Measurements from ENCODE around the gene TMEM129.
"Not testable (repeated sequence)": the region's sequence is repeated elsewhere in the genome, so short reads cannot be mapped to it uniquely, and the experiment has no call there.

TMEM129 gene

DNA sequence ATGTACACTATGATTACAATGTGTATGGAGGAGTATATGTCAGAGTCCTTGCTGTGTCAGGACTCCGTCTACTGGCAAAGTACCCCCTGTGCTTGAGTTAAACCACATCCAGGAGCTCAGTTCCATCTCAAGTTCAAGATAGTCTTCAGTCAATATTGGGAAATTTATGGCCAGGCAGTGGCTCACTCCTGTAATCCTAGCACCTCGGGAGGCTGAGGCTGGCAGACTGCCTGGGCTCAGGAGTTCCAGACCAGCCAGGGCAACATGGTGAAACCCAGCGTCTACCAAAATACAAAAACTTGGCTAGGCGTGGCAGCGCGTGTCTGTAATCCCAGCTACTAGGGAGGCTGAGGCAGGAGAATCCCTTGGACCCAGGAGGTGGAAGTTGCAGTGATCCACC lies 14.8 kb downstream of the TMEM129 start:
- in situ Hi-C loops (cut with MboI; ENCODE audit: low sequenced_read_pairs): no loop called here

DNA sequence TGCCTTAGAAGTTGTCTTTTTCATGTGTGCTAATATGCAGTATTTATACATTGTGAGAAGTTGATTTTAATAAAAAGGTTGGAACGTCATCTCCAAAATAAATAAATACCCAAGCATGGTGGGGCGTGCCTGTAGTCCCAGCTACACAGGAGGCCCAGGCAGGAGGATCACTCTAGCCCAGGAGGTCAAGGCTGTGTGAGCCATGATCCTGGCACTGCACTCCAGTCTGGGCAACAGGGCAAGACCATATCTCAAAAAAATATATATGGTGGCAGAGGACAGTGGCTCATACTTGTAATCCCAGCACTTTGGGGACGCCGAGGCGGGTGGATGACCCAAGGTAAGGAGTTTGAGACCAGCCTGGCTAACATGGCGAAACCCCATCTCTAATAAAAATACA lies 15.4 kb downstream of the TMEM129 start:
- in situ Hi-C loops (cut with MboI; ENCODE audit: low sequenced_read_pairs): no loop called here

DNA sequence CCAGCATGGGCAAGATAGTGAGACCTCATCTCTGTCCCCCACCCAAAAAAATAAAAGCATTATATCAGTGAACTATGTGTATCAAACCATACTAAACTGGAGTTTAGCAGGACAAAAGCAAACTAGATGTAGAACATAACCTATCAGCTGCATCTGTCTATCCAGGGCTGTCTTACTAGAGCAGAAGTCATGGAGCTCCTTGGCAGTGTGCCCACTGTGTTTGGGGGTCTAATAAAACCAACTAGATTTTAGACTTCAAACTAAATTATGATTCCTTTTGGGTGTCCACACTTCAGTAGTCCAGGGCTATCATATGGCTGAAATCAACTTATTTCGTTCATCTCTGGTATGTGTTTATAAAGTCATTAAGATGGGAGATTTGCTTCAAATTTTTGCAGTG lies 17.3 kb downstream of the TMEM129 start:
- in situ Hi-C loops (cut with MboI; ENCODE audit: low sequenced_read_pairs): no loop called here

DNA sequence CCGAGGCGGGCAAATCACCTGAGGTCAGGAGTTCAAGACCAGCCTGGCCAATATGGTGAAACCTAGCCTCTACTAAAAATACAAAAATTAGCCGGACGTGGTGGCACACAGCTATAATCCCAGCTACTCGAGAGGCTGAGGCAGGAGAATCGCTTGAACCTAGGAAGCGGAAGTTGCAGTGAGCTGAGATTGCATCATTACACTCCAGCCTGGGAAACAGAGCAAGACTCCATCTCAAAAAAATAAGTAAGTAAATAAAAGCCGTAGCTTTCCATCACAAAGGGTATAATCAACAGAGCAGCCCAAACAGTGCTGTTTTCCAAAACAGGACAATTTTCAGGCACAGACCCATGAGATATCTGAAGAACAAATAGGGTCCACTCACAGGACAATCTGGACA lies 19.5 kb downstream of the TMEM129 start:
- in situ Hi-C loops (cut with MboI; ENCODE audit: low sequenced_read_pairs): not testable (repeated sequence)

DNA sequence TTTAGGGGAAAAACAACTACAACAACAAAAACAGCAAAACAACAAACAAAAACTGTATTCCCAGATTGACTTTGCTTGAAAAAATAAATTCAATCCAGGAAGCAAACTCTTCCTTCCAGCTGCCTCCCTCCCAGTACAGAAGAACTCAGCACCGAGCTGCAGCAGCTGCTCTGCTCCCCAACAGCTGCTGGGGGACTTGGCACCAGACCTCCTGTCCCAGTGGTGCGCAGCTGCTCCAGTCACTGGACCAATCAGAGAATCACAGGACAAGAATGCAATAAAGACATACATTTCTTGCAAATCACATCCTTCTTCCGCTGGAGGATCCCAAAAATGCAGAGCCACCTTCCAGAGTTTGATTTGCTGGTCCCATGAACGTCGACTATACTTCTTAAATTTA lies 25.2 kb downstream of the TMEM129 start:
- in situ Hi-C loops (cut with MboI; ENCODE audit: low sequenced_read_pairs): no loop called here

DNA sequence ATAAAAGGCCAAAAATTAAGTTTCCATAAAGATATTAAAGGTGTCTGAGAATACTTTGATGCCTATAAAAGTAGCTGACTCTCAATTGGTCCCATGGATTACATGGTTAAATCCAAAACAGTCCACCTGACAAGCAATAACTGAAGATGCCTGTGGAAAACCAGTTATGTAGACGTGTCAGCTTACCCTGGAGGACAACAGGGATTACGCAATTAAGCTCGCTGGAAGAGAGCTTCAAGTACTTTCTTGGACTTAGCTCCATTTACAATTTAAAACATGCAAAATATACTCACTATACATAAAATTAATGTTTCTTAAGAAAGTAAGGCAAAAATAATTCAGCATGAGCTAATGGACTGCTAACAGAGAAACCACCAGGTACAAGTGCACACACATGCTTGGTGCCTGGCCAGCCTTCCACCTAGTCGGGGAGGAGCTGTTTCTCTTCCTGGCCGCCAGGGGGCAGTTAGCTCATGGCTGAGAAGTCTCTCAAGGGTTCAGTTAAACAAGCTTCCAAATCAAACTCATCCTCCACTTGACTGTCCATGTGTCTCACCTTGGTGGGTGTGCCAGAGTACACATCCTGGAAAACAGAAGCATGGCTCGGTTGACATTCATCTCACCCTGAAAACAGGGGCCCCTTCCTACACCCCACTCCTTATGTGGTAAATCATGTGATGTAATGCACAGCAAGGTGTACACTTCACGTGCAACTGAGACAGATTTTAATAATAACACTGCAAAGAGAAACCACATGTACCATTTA lies 27.8 kb downstream of the TMEM129 start:
- in situ Hi-C loops (cut with MboI; ENCODE audit: low sequenced_read_pairs): no loop called here

DNA sequence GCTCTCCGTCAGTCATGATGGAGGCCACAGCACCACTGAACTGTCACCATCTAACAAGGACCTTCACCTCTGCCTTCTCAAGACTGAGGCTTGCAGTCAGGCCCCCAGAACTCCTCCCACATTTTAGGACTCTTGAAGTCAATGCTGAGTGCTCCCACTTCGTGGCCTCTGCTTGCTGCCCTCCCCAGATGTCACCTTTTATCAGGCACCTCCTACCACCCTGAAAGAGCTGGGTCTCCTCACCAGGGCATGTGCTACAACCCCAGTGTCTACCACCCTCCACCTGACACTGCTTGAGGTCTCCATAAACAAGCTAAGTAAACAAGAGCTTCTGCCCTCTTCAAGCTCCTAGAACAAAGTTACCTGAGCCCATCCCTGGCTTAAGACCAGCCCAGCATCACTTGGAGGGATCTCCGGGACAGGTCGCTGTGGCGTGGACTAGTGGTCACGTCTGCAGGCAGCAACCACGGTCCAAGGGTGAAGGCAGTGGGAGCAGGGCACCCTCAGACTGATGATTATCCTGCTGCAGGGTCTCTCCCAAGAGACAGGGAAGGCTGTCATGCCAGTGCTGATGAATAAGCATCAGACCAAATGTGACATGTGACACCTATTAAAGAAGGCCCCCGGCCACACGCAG lies 29.3 kb downstream of the TMEM129 start:
- in situ Hi-C loops (cut with MboI; ENCODE audit: low sequenced_read_pairs): no loop called here

DNA sequence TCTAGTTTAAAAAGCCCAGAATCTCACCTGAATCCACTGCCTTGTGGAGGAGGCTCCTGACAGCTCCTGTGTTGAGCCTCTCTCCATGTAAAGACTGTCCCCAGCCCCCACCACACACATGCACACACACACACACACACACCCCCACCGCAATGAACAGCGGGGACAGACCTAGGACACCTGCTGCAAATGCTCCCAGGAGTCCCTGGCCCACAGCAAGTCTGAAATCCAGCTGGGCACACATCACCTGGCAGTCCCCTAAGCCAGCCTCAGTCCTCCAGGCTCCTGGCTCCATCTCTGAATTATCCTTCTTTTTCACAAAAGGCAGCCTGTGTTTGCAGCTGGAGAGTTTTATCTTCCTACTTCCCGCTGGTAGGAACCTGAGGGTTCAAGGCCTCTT lies 30.4 kb downstream of the TMEM129 start:
- in situ Hi-C loops (cut with MboI; ENCODE audit: low sequenced_read_pairs): no loop called here

DNA sequence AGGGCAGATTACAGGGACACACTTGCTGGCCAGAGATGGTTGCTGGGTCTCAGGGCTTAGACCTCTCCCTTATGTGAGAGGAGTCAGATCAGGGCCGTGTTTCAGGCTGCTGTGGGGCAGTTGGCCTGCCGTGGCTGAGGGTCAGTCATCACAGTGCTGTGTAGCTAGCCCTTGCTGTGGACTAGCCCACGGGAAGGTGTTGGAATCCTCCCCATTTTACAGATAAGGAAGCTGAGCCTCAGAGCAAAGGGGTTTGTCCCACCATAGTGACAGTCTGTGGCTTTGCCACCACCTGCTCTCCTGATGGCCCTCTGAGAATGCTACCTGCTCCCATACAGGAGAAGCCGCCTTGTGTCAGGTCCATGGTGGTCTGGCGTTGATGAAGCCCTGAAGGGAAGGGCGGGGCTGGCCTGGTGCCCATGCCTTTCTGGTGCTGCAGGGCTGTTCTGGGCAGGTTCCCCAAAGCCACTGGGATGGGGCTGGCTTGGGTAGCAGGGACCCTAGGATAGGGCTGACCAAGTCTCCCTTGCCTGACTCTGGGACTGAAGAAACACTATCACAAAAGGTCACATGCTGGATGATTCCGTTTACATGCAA lies 34.6 kb downstream of the TMEM129 start:
- in situ Hi-C loops (cut with MboI; ENCODE audit: low sequenced_read_pairs): no loop called here

DNA sequence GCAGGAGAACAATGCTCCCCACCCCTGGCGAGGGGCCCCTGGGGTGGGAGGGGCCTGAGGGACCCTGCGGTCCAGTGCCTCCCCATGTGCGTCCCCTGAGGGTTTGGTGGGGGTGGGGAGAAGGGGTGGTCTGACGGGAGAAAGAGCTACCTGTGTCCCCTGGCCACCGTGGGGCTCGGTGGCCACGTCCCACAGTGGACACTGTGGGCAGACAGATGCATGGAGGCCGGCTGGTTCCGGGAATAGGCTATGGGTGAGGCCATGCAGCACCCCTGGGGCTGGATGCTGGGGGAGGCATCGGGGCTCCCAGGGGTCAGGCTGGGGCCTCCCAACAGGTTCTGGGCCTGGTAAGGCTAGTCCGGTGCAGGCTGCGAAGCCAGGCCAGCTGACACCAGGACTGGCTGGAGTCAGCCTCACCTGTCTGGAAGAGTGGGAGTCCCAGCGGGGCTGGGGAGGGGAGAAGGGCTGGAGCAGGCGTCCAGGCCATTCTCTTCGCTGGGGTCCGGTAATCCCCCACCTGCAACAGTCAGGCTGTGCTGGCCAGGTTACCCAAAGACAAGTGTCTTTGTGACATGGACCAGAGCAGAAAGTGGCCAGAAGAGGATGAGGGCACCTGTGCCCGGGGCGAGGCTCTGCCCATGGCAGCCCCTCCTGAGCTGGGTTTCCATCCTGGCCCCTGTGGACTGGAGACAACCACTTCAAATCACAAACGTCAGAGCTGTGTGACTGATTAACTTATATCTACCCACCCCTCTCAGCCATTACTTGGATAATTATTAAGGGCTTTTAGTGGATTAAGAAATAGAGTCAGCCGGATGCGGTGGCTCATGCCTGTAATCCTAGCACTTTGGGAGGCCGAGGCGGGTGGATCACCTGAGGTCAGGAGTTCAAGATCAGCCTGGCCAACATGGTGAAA lies 35.6 kb downstream of the TMEM129 start:
- in situ Hi-C loops (cut with MboI; ENCODE audit: low sequenced_read_pairs): no loop called here

DNA sequence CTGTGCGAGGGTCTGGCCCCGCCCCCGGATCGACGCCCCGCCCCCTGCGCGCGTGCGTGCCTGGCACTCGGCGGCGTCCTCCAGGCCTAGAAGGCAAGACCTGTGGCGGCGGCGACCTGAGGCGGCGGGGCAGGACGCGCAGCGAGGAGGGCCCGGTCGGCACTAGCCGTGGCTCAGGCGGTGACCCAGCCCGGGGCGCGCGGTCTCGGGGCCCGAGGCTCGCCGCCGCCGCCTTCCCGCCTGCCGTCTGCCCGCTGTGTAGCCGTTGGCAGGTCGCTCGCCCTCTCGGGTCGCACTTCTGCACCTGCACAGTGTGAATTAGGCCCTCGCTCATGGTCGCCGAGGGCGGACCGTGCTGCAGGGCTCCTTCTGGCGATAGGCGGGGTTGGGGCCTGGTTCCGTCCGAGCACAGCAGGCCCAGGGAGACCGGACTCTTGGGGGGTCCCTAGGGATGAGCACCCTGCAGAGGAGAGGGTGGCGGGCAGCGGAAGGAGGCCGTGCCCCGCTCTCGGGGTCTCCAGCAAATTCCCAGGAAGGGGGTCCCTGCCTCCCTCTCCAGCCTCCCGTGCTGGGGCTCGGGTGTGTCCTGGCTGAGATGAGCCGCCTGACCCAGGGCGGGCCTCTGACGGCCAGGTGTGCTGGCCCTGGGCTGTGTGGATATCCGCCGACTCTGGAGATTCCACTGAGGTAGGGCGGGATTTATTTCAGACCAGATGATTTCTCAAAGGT lies 36.5 kb downstream of the TMEM129 start:
- in situ Hi-C loops (cut with MboI; ENCODE audit: low sequenced_read_pairs): no loop called here

DNA sequence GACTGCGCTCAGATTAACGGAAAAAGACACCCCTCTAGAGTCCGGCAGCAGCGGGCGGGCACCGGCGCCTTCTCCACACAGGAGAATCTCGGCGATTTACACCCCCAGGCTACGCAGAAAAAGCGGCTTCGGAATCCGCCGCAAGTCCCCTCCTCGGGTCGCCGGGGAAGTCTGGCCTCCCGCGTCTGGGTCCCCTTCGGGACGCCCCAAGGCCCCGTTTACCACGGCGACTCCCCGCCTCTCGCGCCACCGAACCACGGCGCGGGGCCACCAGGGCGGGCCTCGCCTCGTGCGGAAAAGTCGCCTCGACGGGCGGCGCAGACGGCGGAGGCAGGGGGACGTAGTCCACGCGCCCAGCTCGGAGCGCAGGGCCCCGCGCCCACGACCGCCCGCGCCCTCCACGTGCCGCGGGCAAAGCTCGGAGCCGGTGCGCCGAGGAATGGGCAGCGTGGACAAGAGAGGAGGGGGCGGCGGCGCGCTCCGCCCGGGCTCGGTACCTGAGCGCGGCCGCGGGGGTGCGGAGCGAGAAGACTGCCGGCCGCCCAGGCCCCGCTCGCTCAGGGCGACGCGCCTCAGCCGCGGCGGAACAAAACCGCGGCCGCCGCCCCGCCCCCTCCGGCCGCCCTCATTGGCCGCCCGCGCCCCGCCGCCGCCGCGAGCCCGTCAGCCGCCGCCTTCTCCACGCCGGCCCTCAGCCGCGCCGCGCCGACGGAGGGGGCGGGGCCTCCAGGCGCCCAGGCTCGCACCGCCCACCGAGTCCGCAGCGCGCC lies 37.2 kb downstream of the TMEM129 start, which contains the start of gene FAM53A:
Gene FAM53A (minus strand): TSS at position 578 of the 770 bp plus-strand sequence. CDS start 15,572 bp downstream, outside the sequence.
- in situ Hi-C loops (cut with MboI; ENCODE audit: low sequenced_read_pairs): no loop called here

DNA sequence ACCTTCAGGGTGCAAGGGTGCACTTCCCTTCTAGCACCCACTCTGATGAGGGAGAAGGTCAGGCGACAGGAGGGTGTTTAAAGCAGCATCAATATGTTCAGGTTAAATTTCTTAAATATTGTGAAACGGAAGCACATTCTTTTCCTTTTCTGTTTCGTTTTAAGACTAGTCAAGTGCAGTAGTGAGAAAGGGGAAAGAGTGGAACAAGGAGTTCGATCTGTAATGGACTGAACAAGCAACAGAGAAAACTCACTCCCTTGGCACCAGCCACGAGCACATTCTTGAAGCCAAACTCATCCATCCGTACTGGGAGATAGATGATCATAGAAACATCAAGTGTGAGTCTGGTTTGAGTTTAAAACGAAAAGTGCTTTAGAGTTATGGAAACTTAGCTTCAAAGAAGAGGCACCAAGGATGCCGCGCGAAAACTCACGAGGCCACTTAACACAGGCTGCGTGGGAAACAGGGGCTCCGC lies 37.8 kb downstream of the TMEM129 start:
- in situ Hi-C loops (cut with MboI; ENCODE audit: low sequenced_read_pairs): no loop called here

DNA sequence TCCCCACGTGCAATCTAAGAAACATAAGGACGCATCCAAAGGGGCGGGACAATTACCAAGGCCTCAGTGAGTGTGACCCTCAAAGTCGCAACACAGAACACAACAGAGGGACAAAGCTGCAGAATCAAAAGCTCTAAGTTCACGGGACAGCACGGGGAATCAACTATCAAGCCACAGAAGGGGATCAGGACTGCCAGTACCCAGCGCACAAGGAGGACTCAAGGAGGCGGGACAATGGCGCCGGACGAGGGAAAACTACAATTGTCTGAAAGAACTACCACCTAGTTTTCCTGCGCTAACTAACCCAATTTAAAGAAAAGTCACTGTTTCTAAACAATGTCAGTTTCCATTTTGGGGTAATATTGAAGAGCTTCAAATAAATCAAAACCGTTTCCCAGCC lies 38.3 kb downstream of the TMEM129 start:
- in situ Hi-C loops (cut with MboI; ENCODE audit: low sequenced_read_pairs): no loop called here

DNA sequence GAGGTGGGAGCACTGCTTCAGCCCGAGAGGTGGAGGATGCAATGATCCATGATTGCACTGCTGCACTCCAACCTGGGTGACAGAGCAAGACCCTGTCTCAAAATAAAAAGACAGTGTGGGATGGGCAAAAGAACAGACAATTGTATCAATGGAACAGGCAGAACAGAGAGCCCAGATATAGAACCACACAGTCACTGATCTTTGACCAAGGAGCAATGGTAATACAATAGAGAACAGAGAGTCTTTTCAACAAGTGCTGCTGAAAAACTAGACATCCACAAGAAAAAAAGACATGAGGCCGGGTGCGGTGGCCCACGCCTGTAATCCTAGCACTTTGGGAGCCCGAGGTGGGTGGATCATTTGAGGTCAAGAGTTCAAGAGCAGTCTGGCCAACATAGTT lies 42.9 kb downstream of the TMEM129 start:
- in situ Hi-C loops (cut with MboI; ENCODE audit: low sequenced_read_pairs): no loop called here

DNA sequence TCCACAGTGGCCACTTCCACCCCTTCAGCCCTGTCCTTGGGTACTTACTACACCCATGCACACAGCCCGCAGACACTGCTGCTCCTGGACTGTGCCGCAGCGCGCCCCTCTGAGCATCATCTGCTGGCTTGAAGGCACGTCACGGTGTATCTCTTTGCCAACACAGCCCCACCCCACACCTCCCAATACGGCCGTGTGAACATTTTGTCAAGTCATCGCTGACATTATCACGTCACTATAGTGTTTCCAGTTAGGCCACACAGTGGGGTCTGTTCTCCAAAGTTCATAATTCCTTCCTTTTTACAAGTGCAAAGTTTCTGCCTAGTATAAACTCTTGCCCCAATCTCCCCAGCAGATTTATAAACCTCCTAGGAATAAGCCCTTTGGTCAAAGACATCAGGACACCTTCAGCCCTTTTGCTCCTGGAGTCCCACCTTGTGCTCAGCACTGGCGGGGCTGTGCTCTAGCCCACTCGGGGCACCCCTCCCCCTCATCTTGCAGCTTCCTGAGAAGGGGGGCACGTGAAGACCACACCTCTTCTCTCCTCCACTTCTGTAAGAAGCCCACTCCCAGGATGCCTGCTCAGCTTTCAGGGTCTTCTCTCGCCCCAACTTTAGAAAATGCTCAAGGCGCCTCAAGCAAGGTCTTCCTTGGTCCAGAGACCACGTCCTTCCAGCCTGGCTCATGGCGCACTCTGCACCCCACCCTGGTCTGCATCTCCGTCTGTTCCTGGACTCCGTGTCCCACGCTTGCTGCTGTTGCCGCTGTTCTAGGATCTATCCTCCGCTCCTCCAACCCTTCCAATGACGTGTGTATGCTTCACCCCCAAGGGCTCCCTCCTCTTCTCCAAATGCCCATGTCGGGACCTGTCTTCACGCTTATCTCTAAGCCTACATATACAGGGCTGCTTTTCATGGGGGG lies 44.3 kb downstream of the TMEM129 start:
- in situ Hi-C loops (cut with MboI; ENCODE audit: low sequenced_read_pairs): no loop called here

DNA sequence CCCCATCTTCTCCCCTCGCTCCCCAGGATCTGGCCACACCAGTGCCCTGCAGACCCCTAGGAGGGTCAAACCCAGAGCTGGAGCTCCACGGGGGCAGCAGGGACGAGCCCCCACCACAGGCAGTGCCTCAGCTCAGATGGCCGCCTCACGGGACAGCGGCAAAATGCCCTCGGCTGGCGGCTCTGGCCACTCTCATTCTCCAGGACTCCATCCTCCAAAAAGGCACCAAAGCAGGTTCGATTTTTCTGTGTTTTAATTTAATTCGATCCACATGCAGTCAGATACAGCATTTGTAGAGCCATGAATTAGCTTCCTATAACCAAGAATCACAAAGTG lies 45.4 kb downstream of the TMEM129 start:
- in situ Hi-C loops (cut with MboI; ENCODE audit: low sequenced_read_pairs): no loop called here

DNA sequence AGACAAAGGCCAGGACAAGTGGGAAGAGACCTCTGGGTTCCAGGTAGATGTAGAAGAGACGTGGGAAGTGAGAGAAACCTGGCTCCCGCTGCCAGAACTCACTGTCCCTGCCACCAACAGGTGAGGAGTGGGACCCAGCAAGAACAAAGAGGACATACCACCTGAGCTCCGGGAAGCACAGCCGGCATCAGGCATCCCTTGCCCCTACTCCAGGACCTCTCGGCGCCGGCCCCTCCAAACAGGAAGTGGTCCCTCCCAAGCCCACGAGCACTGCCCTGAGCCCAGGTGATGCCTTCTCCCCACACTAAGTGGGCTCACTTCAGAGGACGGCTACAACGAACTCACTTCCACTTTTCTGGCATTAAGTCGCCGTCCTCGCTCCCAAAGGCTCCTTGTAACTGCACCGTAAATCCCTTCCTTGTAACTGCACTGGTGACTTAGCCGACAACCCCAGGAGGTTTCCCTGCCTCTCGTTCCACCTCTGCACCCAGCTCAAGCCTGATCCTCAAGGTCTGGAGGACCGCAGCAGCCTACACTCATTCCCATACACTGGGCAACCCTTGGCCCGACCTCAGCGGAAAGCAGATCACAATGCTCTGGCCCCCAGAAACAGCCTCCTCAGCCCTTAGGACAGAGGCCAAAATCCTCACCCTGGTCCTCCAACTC lies 45.9 kb downstream of the TMEM129 start:
- in situ Hi-C loops (cut with MboI; ENCODE audit: low sequenced_read_pairs): no loop called here
